Skin of body (tissue), 2 donors: ENCODE measurements around the gene ATP6V1F. TPM values are rescaled to one million over a fixed set of nuclear protein-coding genes. Genes with fewer than 3 reads are reported as not detected.

Experiments used
- DNase-seq: peaks from one replicate; lab custom pipeline; 2025; lab: John Stamatoyannopoulos, UW
- total RNA-seq: library from RNA; depleted of rRNA; stranded (reverse); fragments of >200 nt; gene quantifications from one replicate; pipeline ENCODE4 v1.2.3, GENCODE V29; 2014

The ATP6V1F gene, protein sequence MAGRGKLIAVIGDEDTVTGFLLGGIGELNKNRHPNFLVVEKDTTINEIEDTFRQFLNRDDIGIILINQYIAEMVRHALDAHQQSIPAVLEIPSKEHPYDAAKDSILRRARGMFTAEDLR
- total RNA-seq, result 48.0 TPM

DNA sequence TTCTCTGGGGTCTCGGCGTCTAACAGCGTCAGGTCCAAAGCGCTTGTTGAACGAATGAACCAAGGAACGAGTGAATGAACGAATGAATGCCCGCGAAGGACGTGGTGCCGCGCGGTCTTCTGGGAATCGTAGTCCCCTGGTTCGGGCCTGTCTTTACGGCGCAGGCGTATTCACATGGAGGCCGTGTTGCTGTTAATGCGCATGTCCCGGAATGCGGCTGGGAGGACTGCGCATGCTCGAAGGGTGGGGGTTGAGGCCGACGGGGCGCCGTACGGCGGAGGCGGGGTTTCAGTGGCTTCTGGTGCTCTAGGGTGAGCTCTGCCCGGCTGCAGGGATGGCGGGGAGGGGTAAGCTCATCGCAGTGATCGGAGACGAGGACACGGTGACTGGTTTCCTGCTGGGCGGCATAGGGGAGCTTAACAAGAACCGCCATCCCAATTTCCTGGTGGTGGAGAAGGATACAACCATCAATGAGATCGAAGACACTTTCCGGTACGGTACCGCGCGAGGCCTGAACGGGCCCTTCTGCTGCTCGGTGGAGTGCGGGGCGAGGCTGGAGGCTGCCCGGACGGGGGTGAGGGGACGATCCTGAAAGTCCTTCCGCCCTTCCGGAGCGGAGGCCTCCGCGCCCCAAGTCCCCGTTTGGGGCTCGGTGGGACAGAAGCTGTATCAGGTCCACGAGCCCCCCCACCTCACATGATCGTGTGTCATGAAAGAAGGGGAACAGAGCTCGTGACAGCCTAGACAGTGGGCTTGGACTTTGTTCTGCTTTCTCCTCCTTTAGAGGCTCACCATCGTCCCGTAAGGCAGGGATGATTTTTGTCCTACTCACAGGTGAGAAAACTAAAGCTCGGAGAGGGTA is at the start of gene ATP6V1F:
Gene ATP6V1F (plus strand): TSS at position 286 of the 862 bp plus-strand sequence. CDS start 49 bp downstream, at position 335.
- peak; percentile 97 for DNase-seq

GRCh38 chr7:128814499-128814898 is 48.2 kb upstream of the ATP6V1F start:
- no peak for DNase-seq

DNA sequence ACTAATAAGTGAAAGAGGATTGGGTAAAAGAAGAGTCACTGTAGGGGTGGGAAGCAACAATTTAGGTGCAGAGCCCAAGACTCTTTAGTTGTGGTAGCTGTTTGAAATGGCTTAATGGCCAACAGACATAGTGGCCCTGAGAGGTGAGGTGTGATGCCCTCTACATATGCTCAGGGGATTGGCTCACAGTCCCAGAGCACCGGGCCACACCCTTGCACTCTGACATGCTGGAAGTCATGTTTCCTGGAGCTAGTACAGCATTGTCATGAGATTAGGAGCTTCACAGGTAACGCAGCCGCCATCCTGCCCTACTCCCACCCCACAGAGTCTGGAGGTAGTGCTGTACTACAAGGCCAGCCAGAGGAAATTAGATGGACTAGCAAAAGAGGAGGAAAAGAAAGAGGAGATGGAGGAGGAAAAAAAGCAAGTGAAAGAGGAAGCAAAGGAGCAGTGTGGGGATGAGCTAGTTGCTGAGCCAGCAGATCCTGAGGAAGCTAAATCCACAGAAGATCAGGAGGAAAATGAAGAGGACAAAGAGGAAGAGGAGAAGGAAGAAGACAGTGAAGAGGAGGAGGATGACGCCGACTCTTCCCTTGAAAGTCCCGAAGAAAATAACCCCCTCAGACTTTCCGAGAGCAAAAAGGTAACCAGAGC is 47.2 kb upstream of the ATP6V1F start:
- DNase-seq, result no peak

- DNase-seq, result no peak
Measured at GRCh38 chr7:128818694-128819093, 44.0 kb upstream of the ATP6V1F start.

GRCh38 chr7:128821724-128822123 is 40.9 kb upstream of the ATP6V1F start:
- no peak for DNase-seq

DNA sequence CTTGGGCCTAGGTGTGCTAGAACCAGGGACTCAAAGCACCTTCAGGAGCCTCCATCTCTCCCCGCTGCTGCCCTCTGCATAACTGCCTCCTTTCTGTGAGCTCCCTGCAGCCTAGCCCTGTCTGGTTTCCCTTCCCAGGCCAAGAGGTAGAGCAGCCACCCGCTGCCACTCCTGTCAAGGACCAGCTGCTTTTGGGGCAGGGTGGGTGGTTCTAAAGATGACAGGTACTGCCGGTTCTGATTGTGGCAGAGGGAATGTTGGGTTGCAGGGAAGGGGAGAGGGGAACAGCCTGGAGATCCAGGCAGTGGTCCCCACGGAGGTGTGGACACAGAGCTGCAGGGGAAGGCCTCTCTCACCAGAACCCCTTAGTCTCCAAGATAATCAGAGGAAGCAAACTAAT is 36.1 kb upstream of the ATP6V1F start:
- no peak for DNase-seq

DNA sequence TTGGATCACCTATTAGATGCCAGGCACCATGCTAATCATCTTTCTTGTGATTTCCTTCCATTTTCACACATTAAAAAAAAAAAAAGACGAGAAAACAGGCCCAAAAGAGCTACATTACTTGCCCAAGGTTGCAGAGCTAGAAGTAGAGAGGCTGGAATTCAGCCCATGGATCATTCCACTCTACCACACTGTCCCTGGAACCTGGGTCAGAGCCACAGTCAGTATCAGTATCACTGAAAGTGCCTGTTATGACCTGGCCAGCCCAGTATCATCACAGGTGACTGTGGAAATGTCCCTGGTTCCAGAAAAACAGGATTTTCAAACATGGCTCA is 35.8 kb upstream of the ATP6V1F start:
- DNase-seq, result no peak

- DNase-seq, result no peak
Measured at GRCh38 chr7:128827248-128827958, 35.3 kb upstream of the ATP6V1F start.

DNA sequence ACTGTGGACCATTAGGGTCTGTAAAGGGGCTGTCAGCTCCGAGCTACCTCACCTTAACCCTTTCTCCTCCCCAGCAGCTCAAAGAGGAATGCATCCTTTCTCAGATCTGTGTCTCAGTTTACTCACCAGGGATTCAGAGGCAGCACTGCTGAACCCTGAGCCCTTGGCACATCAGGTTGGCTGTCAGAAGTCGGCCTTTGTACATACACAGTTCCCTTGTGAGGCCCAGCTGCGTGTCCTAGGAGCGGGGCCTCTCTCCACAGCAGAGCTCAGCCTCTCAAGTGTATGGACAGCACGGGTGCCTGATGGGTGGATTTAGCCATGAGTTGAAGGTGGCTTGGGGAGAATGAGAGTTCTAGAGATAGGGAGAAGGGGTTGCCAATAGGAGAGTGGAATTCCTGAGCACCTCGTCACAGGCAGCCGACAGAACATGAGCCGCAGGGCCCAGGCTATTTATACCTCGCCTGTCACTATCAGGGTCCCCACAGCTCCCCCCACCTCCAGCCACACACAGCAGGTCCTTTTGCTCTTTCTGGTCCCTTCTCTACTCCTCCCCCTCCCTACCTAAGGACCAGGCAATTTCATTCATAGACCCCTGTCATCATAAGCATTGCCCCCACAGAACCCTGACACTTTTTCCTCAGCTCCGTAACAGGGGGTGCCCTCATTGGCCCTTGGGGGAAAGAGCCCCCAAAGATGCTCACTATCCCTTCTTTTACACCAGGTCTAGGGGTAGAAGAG is 34.5 kb upstream of the ATP6V1F start:
- no peak for DNase-seq

DNA sequence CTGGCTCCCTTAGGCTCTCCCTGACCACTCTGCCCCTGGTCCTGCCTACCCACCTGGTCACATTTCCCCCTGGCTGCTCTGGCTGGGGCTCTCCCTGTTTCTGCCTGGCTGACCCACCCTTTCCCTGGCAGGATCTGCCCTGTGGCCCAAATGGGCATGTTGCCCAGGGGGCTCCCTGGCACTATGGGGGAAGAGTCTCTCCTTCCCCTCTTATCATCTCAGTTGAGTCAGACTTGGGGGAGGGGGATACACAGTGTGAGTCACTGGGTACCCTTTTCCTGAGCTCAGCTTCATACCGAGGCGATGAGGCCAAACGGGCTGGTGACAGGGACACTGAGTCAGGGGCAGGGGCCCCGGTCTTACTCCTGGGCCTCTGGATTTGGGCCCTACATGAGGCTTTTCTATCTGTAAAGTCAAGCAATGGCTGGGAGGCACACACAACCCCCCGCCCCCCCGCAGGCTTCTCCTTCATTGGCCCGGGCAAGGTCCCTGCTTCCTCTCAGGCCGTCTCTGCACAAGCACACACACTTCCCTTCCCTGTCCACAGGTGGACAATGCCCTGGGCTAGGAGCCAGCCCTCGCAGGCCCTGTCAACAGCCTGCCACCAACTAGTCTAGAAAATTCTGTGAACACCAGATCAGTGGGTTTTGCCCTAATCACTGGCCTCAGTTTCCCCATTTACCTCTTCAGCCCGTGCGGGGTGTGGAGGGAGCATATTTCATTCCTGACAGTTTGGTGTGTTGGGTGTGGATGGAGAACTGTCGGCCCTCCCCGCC is 33.1 kb upstream of the ATP6V1F start:
- no peak for DNase-seq

DNA sequence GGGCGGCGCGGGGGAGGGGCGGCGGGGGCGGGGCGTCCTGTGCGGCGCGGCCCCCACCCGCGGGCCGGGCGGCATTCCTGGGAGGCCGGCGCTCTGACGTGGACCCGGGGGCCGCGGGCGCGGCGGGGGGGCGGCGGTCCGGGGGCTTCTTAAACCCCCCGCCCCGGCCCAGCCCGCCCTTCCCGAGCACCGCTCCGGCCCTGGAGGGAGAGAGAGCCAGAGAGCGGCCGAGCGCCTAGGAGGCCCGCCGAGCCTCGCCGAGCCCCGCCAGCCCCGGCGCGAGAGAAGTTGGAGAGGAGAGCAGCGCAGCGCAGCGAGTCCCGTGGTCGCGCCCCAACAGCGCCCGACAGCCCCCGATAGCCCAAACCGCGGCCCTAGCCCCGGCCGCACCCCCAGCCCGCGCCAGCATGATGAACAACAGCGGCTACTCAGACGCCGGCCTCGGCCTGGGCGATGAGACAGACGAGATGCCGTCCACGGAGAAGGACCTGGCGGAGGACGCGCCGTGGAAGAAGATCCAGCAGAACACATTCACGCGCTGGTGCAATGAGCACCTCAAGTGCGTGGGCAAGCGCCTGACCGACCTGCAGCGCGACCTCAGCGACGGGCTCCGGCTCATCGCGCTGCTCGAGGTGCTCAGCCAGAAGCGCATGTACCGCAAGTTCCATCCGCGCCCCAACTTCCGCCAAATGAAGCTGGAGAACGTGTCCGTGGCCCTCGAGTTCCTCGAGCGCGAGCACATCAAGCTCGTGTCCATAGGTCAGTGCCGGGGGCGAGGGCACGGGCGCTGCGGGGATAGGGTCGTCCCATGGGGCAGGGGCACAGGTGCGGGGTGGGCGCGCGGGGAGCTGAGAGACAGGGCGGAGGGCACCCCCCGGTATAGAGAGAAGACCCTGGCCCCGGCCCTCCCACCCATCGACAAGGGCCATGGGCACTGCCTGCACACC is 32.2 kb upstream of the ATP6V1F start, which contains the start of gene FLNC:
Gene FLNC (plus strand): TSS at position 176 of the 947 bp plus-strand sequence. CDS start 232 bp downstream, at position 408.
- DNase-seq, result peak; percentile 48

- DNase-seq, result peak; percentile 62
Measured at GRCh38 chr7:128831178-128831993, 31.3 kb upstream of the ATP6V1F start.

DNA sequence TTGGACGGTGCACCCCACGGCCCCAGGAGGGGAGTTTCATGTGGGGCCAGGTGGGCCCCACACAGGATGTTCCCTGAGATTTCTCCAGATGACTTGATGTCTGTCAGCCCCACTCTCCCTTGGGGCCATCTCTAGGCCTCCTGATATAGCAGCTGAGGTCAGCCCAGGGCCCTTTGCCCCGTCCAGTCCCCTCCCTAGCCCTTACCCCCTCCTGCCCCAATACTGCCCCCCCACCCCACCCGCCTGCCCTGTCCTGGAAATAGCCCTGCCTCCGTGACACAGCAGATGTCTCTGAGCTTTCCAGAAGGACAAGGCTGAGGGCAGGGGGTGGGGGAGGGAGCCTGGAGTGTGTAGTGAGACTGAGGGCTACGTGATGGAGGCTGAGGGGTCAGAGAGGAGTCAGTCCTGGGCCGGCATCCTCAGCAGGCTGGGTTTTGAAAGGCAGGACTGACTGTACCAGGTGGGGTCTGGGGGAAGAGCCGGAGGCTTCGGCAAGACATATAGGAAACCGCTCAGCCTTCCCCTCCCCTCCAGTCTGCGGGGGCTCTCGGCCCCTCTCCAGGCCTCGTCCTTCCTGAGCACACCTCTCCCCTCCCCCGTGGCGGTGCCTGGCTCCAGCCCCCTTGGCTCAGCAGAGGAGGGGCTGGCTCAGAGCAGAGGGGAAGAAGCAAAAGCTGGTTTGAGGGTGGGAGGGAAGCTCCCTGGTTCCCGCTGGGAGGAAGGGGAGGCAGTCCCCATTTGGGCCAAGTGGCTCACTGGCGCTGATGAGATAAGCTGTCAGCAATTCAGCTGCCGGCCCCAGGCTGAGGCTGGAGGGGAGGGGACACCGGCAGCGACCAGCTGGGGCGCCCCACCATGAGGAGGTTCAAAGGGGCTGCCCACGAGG is 30.4 kb upstream of the ATP6V1F start:
- DNase-seq, result peak; percentile 79

DNA sequence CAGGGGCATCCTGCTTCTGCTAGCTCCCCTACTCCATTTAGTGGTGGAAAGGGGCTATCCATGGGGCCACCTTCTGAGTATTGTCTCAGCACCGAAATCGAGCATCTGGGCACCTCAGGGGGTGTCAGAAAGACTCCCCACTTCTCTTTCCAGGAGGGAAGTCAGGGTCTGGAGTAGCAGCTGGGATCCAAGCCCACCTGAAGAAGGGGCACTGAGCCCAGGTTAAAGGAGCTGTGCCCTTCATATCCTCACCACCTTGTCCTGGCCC is 29.8 kb upstream of the ATP6V1F start:
- peak; percentile 80 for DNase-seq

GRCh38 chr7:128833148-128833945 is 29.3 kb upstream of the ATP6V1F start:
- DNase-seq, result peak; percentile 94

DNA sequence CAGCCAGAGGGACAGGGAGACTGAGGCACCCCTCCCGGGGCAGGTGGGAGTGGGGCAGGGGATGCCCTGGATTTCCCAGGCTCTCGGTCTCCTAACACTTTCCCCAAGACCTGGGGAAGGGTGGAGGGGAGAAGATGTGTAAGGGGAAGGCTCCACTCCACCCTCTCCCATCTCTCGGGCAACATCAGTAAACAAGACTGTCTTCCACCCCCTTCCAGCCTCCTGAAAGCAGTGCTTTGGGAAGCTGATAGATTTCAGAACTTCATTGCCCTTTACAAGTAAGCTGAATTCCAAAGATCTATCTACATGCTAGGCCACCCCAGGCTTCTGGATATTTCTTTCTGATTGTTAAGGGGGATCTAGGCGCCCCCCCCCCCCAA is 28.7 kb upstream of the ATP6V1F start:
- DNase-seq, result peak; percentile 77
